ENCODE data around the gene PLEKHM3. TPM values are rescaled to one million over a fixed set of nuclear protein-coding genes. Genes with fewer than 3 reads are reported as not detected.
A peak's percentile ranks its signal among the peaks of the same experiment; 100 is the strongest.

The PLEKHM3 gene
- total RNA-seq, 1 donor from 2014 or later: 2.5 TPM

- TF ChIP-seq, protein P1, sequence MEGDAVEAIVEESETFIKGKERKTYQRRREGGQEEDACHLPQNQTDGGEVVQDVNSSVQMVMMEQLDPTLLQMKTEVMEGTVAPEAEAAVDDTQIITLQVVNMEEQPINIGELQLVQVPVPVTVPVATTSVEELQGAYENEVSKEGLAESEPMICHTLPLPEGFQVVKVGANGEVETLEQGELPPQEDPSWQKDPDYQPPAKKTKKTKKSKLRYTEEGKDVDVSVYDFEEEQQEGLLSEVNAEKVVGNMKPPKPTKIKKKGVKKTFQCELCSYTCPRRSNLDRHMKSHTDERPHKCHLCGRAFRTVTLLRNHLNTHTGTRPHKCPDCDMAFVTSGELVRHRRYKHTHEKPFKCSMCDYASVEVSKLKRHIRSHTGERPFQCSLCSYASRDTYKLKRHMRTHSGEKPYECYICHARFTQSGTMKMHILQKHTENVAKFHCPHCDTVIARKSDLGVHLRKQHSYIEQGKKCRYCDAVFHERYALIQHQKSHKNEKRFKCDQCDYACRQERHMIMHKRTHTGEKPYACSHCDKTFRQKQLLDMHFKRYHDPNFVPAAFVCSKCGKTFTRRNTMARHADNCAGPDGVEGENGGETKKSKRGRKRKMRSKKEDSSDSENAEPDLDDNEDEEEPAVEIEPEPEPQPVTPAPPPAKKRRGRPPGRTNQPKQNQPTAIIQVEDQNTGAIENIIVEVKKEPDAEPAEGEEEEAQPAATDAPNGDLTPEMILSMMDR (conservative IDR thresholded peaks at IDR 0.05; ENCODE audit: low read depth, low read length): no peak
- DNase-seq (ENCODE audit: low read depth): no peak
- H3K4me3 ChIP-seq (ENCODE audit: low read depth, low read length): no peak overlapping the region
Observed at GRCh38 chr2:207938886-207939285, 86.4 kb downstream of the PLEKHM3 start.

DNA sequence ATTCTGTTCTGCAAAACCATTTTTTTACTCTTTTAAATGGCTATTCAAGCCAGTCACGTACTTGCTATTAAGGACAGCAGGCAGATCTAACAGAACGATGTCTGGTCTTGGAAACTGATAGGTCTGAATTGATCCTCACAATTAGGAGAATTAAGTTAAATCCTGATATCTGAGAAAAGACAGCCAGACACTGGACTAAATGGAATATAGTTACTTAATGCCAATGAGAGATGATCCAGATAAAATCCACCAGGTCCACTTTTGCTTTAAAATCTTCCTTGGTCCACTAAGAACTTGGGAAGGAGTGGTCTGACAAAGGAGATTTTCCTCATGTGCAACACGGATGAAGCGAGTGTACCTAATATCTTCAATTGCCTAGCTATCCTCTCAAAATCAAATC lies 86.9 kb downstream of the PLEKHM3 start:
- H3K4me3 ChIP-seq (ENCODE audit: low read depth, low read length): no peak overlapping the region
- TF ChIP-seq, protein P1 (conservative IDR thresholded peaks at IDR 0.05; ENCODE audit: low read depth, low read length): no peak
- no peak for DNase-seq (ENCODE audit: low read depth)

DNA sequence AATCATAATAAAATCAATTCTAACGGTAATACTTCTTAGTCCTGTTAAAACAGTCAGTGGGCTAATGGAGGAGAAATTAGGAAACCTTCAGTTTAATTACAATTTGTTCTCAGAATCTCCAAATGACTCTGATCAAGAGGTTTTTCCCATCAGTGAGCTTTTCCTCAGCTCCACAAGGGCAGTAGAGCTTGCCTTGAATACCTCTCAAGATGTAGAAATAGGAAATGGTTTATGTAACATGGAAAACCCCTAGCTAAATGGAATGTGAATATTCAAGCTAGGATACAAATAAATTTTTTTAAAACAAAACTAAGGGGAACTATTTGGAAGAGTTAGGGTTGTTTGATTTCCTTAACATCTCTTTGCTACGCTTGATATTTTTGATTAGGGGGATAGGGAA lies 87.5 kb downstream of the PLEKHM3 start:
- no peak overlapping the region for H3K4me3 ChIP-seq (ENCODE audit: low read depth, low read length)
- DNase-seq (ENCODE audit: low read depth): peak; percentile 74

DNA sequence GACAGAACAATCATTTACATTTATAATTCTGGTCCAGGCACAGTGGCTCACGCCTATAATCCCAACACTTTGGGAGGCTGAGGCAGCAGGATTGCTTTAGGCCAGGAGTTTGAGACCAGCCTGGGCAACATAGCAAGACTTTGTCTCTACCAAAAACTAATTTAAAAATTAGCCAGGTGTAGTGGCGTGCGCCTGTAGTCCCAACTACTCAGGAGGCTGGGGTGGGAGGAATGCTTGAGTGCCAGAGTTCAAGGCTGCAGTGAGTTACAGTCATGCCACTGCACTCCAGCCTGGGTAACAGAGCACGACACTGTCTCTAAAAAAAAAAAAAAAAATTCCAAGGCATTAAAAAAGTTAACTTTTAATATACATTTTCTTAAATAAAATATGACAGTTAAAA lies 88.1 kb downstream of the PLEKHM3 start:
- no peak overlapping the region for H3K4me3 ChIP-seq (ENCODE audit: low read depth, low read length)
- TF ChIP-seq, protein P1 (conservative IDR thresholded peaks at IDR 0.05; ENCODE audit: low read depth, low read length): no peak
- no peak for DNase-seq (ENCODE audit: low read depth)

More for the DNA sequence above, 87.5 kb downstream of the PLEKHM3 start:
- TF ChIP-seq, protein P1 (conservative IDR thresholded peaks at IDR 0.05; ENCODE audit: low read depth, low read length): no peak

GRCh38 chr2:207936380-207936779 lies 88.9 kb downstream of the PLEKHM3 start:
- TF ChIP-seq, protein P1 (conservative IDR thresholded peaks at IDR 0.05; ENCODE audit: low read depth, low read length): no peak
- H3K4me3 ChIP-seq (ENCODE audit: low read depth, low read length): no peak overlapping the region

DNA sequence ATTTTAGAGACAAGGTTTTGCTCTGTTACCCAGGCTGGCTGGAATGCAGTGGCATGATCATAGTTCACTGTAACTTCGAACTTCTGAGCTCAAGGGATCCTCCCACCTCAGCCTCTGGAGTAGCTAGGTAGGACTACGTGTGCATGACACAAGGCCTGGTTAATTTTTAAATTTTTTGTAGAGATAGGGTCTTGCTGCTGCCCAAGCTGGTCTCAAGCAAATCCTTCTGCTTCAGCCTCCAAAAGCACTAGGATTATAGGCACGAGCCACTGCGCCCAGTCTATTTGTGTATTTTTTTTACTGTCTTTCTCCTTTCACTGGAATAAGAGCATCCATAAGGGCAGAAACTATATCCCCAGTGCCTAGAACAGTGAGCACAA lies 89.3 kb downstream of the PLEKHM3 start:
- TF ChIP-seq, protein P1 (conservative IDR thresholded peaks at IDR 0.05; ENCODE audit: low read depth, low read length): no peak
- peak; percentile 63 for DNase-seq (ENCODE audit: low read depth)
- H3K4me3 ChIP-seq (ENCODE audit: low read depth, low read length): no peak overlapping the region

More at GRCh38 chr2:207936380-207936779, 88.9 kb downstream of the PLEKHM3 start:
- no peak for DNase-seq (ENCODE audit: low read depth)

DNA sequence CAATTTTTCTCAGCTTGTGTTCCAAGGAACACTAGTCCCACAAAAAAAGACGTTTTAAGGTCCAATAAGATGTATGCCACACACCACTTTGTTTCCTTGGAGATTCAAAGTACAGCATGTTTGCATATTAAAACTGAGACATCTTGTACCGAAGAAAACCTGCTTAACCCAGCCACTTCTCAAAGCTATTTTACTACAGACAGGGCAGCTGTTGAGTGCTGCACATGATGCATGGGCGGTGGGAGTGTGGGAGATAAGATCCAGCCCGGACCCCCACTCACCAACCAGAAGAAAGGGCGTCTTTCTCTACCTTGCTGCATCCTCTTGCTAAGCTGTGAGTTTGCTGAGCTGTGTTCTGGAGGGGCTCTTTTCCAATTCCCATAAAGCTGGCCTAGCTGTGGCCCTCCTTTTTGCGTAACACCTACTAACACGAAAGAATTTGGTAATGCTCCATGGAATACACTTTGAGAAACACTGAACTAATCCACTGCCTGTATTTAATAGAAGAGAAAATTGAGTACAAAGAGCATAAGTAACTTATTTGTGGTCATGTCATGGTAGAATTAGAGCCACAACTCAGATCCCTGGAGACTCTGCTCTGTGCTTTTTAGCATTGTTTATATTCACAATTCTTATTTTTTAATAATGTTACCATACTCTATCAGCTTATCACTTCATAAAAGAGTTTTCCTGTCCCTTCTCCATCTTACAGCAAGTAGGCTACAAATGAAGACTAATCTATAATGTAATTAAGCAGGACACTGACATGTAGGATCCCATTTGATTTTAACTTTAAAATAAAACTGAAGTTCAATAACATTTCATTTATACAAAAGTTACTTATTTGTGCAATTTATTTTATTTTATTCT lies 90.0 kb downstream of the PLEKHM3 start:
- no peak for DNase-seq (ENCODE audit: low read depth)
- TF ChIP-seq, protein P1 (conservative IDR thresholded peaks at IDR 0.05; ENCODE audit: low read depth, low read length): no peak
- H3K4me3 ChIP-seq (ENCODE audit: low read depth, low read length): no peak overlapping the region
